Heart left ventricle (tissue), 13 donors: ENCODE data around the gene TRPM2.

Experiments used
- CTCF ChIP-seq, 12 donors: fragments of 200-600 bp; sonication (generic) in 4 of 12; IDR thresholded peaks; one replicate each; pipeline versions ENCODE4 v1.5.0 to v1.8.0; 2018 to 2022; ENCODE audit warnings: antibody characterized with exemption in 12 of 12, mild to moderate bottlenecking in 5 of 12
- POLR2A ChIP-seq, 2 donors: fragments of 450-650 bp; IDR thresholded peaks; one replicate each; pipeline ENCODE4 v1.6.1; 2017; ENCODE audit warnings: antibody characterized with exemption in 2 of 2, mild to moderate bottlenecking in 2 of 2, moderate library complexity in 2 of 2
- donor health status: ischemic (EF 13 %, LVEDD 7.1; RV severe dilation, severe dysfunction).
- donor health status: DM: no; HTN: yes; CAD: no.
- donor health status: DM: no; HTN: no; CAD: no.
- donor health status: ischemic (EF 25% LVEDD 6.9; RV normal size, moderate dysfunction).
- donor health status: ischemic (EF 25% LVEDD 5.7; RV mildly dilated, moderate dysfunction).
- donor health status: ischemic (EF 35%, LVEDD 5.7; RV mildly dilated, moderate dysfunction).
- donor health status: nonischemic (EF 11% LVEDD 7.7; RV severe dilation, severe dysfunction).
- donor health status: DM: yes; HTN: yes; CAD: no.
- donor health status: PGD.
- donor health status: ischemic (EF 29% LVEDD 5.4; RV normal size, mild dysfunction).
- donor health status: nonischemic (EF 23%, LVEDD 6.1; RV moderate dilation, normal function).

- TF ChIP-seq CTCF (IDR thresholded peaks at IDR 0.05): no peak
- no peak for TF ChIP-seq POLR2A (IDR thresholded peaks at IDR 0.05)
Measured at GRCh38 chr21:44478124-44478800, 124.8 kb downstream of the TRPM2 start.
